HepG2 (cell line): ENCODE data around the gene HSPA1A. TPM values are rescaled to one million over a fixed set of nuclear protein-coding genes. Genes with fewer than 3 reads are reported as not detected.

ENCODE experiments used
- BRCA1 ChIP-seq: sonication (generic); formaldehyde crosslinking; IDR thresholded peaks from 2 replicates; pipeline ENCODE4 v1.4.0; 2020; ENCODE audit warnings: missing genetic modification reagents
- BRF2 ChIP-seq: sonication (generic); formaldehyde crosslinking; IDR thresholded peaks from 2 replicates; pipeline ENCODE4 v1.8.1; 2022; ENCODE audit warnings: mild to moderate bottlenecking, missing genetic modification reagents
- CREM ChIP-seq, 2 experiments: sonication (generic) in 1 of 2; formaldehyde crosslinking in 1 of 2; IDR thresholded peaks; 2 replicates each; pipeline versions ENCODE4 v1.4.0 to v1.6.1; 2016 to 2020; ENCODE audit warnings: antibody characterized with exemption in 1 of 2, mild to moderate bottlenecking in 1 of 2, missing genetic modification reagents in 1 of 2
- DBP ChIP-seq: sonication (generic); formaldehyde crosslinking; IDR thresholded peaks from 2 replicates; pipeline ENCODE4 v1.4.0; 2020; ENCODE audit warnings: missing genetic modification reagents; ENCODE audit errors: not compliant biosample characterization
- ETV6 ChIP-seq: sonication (generic); formaldehyde crosslinking; conservative IDR thresholded peaks from 2 replicates; pipeline ENCODE4 v1.4.0; 2020; ENCODE audit warnings: missing genetic modification reagents
- FOSL2 ChIP-seq: sonication (generic); formaldehyde crosslinking; IDR thresholded peaks from 2 replicates; pipeline ENCODE4 v1.4.0; 2020; ENCODE audit warnings: missing genetic modification reagents
- GRHL1 ChIP-seq: sonication (generic); formaldehyde crosslinking; conservative IDR thresholded peaks from 2 replicates; pipeline ENCODE4 v1.8.0; 2022; ENCODE audit warnings: missing genetic modification reagents
- HES4 ChIP-seq: sonication (generic); formaldehyde crosslinking; IDR thresholded peaks from 2 replicates; pipeline ENCODE4 v1.9.0; 2021; ENCODE audit warnings: mild to moderate bottlenecking, missing genetic modification reagents, borderline replicate concordance
- HNRNPUL1 ChIP-seq: fragments of 200-400 bp; formaldehyde crosslinking; IDR thresholded peaks from 2 replicates; pipeline ENCODE4 v1.6.1; 2017; ENCODE audit warnings: low read depth, mild to moderate bottlenecking, low read length, moderate library complexity
- MEF2D ChIP-seq: sonication (generic); formaldehyde crosslinking; IDR thresholded peaks from 2 replicates; pipeline ENCODE4 v1.5.1; 2020; ENCODE audit warnings: mild to moderate bottlenecking, missing genetic modification reagents
- PATZ1 ChIP-seq: sonication (generic); formaldehyde crosslinking; IDR thresholded peaks from 2 replicates; pipeline ENCODE4 v1.4.0; 2020; ENCODE audit warnings: missing genetic modification reagents
- RELA ChIP-seq: sonication (generic); formaldehyde crosslinking; IDR thresholded peaks from 2 replicates; pipeline ENCODE4 v1.4.0; 2020; ENCODE audit warnings: missing genetic modification reagents
- SAFB2 ChIP-seq: sonication (generic); formaldehyde crosslinking; IDR thresholded peaks from 2 replicates; pipeline ENCODE4 v1.5.1; 2020; ENCODE audit warnings: missing genetic modification reagents, low read depth, mild to moderate bottlenecking, borderline replicate concordance
- THAP7 ChIP-seq: sonication (generic); formaldehyde crosslinking; IDR thresholded peaks from 2 replicates; pipeline ENCODE4 v1.8.1; 2023; ENCODE audit warnings: mild to moderate bottlenecking, missing genetic modification reagents
- ZMAT5 ChIP-seq: sonication (generic); formaldehyde crosslinking; IDR thresholded peaks from 2 replicates; pipeline ENCODE4 v1.5.0; 2020; ENCODE audit warnings: mild to moderate bottlenecking, low read depth, missing genetic modification reagents, borderline replicate concordance
- ZSCAN22 ChIP-seq: sonication (generic); formaldehyde crosslinking; IDR thresholded peaks from 2 replicates; pipeline ENCODE4 v1.4.0; 2020; ENCODE audit warnings: mild to moderate bottlenecking, missing genetic modification reagents
- polyA plus RNA-seq, 8 experiments: library from polyadenylated mRNA; depleted of rRNA in 3 of 8; stranded (reverse) in 7 of 8; unstranded in 1 of 8; fragments of >200 nt; fragmentation: Illumina TruSeq in 4 of 8; extraction: Trizol in 4 of 8; gene quantifications; 2 replicates each; pipeline versions ENCODE4 v1.2.1 to v1.2.3, GENCODE V29; 2011 to 2016; ENCODE audit warnings: low read depth in 4 of 8, missing spikeins in 1 of 8, mixed read lengths in 1 of 8; ENCODE audit not compliant: insufficient read depth in 1 of 8
- total RNA-seq, 5 experiments: library from RNA; depleted of rRNA; stranded (reverse); fragments of >200 nt; fragmentation: Illumina TruSeq; extraction: Trizol; gene quantifications; 2 replicates each; pipeline ENCODE4 v1.2.3, GENCODE V29; 2016; ENCODE audit warnings: low read depth in 1 of 5
- TF ChIP-seq, protein P1 (sequence below): sonication (generic); formaldehyde crosslinking; conservative IDR thresholded peaks from 2 replicates; pipeline ENCODE4 v1.4.0; 2020; ENCODE audit warnings: mild to moderate bottlenecking, missing genetic modification reagents, moderate library complexity

HSPA1A gene
- total and polyA plus RNA-seq, 2 of the 13 experiments (the other 11 are each of a cell fraction or from before 2014, with no cell fraction given): 44.5 to 85.0 TPM

GRCh38 chr6:31815025-31815838, at the start of gene HSPA1A, which contains the start of gene HSPA1L (continued):
- no peak for TF ChIP-seq ZSCAN22 (CRISPR knock-in tag)
- no peak for TF ChIP-seq BRF2 (CRISPR knock-in tag)
- no peak for TF ChIP-seq HNRNPUL1
- peak; percentile 49 for TF ChIP-seq DBP (CRISPR knock-in tag)
- TF ChIP-seq, protein P1, sequence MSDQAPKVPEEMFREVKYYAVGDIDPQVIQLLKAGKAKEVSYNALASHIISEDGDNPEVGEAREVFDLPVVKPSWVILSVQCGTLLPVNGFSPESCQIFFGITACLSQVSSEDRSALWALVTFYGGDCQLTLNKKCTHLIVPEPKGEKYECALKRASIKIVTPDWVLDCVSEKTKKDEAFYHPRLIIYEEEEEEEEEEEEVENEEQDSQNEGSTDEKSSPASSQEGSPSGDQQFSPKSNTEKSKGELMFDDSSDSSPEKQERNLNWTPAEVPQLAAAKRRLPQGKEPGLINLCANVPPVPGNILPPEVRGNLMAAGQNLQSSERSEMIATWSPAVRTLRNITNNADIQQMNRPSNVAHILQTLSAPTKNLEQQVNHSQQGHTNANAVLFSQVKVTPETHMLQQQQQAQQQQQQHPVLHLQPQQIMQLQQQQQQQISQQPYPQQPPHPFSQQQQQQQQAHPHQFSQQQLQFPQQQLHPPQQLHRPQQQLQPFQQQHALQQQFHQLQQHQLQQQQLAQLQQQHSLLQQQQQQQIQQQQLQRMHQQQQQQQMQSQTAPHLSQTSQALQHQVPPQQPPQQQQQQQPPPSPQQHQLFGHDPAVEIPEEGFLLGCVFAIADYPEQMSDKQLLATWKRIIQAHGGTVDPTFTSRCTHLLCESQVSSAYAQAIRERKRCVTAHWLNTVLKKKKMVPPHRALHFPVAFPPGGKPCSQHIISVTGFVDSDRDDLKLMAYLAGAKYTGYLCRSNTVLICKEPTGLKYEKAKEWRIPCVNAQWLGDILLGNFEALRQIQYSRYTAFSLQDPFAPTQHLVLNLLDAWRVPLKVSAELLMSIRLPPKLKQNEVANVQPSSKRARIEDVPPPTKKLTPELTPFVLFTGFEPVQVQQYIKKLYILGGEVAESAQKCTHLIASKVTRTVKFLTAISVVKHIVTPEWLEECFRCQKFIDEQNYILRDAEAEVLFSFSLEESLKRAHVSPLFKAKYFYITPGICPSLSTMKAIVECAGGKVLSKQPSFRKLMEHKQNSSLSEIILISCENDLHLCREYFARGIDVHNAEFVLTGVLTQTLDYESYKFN: no peak
- no peak for TF ChIP-seq SAFB2 (CRISPR knock-in tag)
- peak; percentile 2 for TF ChIP-seq PATZ1 (CRISPR knock-in tag)
- TF ChIP-seq CREM (IDR thresholded peaks at IDR 0.05): no peak
- no peak for TF ChIP-seq CREM (CRISPR knock-in tag; IDR thresholded peaks at IDR 0.05)
- no peak for TF ChIP-seq BRCA1
- peak; percentile 52; the same call in 1 of the 2 replicates for TF ChIP-seq RELA (CRISPR knock-in tag)
- no peak for TF ChIP-seq ZMAT5
- 0 out of 2 replicates have a peak, but pooled peaks have one; percentile 44 for TF ChIP-seq THAP7 (CRISPR knock-in tag)
- no peak for TF ChIP-seq MEF2D (CRISPR knock-in tag)
- TF ChIP-seq ETV6 (CRISPR knock-in tag): no peak
- 0 out of 2 replicates have a peak, but pooled peaks have one; percentile 19 for TF ChIP-seq FOSL2 (CRISPR knock-in tag)
- 0 out of 2 replicates have a peak, but pooled peaks have one; percentile 56 for TF ChIP-seq HES4 (CRISPR knock-in tag)
- TF ChIP-seq GRHL1 (CRISPR knock-in tag): no peak
